Endothelial cell of umbilical vein (primary cell): ENCODE data around the gene ZPR1. TPM values are rescaled to one million over a fixed set of nuclear protein-coding genes. Genes with fewer than 3 reads are reported as not detected.

Experiments
- BruUV-seq: library from RNA; stranded (reverse); fragments of 400-500 nt; replicated peaks from 2 replicates; lab custom pipeline; 2021; lab: Mats Ljungman, UMichigan
- CTCF ChIA-PET: fragments of 300-600, 350-600 bp; sonication (Branson Sonifier 250); formaldehyde crosslinking; loops from one replicate; lab custom pipeline; 2021; ENCODE audit warnings: antibody characterized with exemption, inconsistent platforms; lab: Charles Lee
- POLR2A ChIA-PET: fragments of 300-600, 350-600 bp; sonication (Branson Sonifier 250); formaldehyde crosslinking; loops from one replicate; lab custom pipeline; 2021; ENCODE audit warnings: antibody characterized with exemption, inconsistent platforms; lab: Charles Lee
- DNase-seq: peaks from one replicate; pipeline ENCODE4 v3.0.0-alpha.2; 2011; ENCODE audit warnings: low read depth, low spot score
- FAIRE-seq: peaks from 2 replicates; lab custom pipeline; 2011; peaks lifted over from hg19 to GRCh38; lab: Jason Lieb, UNC
- H2AFZ ChIP-seq: 2 replicates; pipeline ENCODE4 v1.6.0; 2012; ENCODE audit warnings: low read depth, low read length, control low read depth, inconsistent platforms
- H3K27ac ChIP-seq: 2 replicates; pipeline ENCODE4 v1.5.1; 2011; ENCODE audit warnings: low read depth, mild to moderate bottlenecking, control low read depth, low read length, moderate library complexity; ENCODE audit not compliant: insufficient read depth
- H3K27me3 ChIP-seq, 2 experiments: 2 replicates each; pipeline versions ENCODE4 v1.6.0 to v1.6.1; 2011; ENCODE audit warnings: low read length in 2 of 2, mixed read lengths in 1 of 2; ENCODE audit not compliant: control insufficient read depth in 2 of 2, insufficient read depth in 2 of 2
- H3K36me3 ChIP-seq, 2 experiments: 2 replicates in 1 of 2; 3 replicates in 1 of 2; pipeline ENCODE4 v1.5.1; 2011; ENCODE audit warnings: low read length in 2 of 2, mild to moderate bottlenecking in 1 of 2, moderate library complexity in 1 of 2; ENCODE audit not compliant: control insufficient read depth in 2 of 2, insufficient read depth in 2 of 2; ENCODE audit errors: extremely low read depth in 1 of 2
- H3K4me1 ChIP-seq: 3 replicates; pipeline ENCODE4 v1.5.1; 2011; ENCODE audit warnings: mild to moderate bottlenecking, low read length; ENCODE audit not compliant: control insufficient read depth, insufficient read depth; ENCODE audit errors: extremely low read depth
- H3K4me2 ChIP-seq: 2 replicates; pipeline ENCODE4 v1.6.1; 2011; ENCODE audit warnings: low read length, control low read depth, mixed read lengths; ENCODE audit not compliant: insufficient read depth
- H3K4me3 ChIP-seq, 3 experiments: fragments of 200-600 bp in 1 of 3; sonication (generic), shearing (Covaris generic) in 1 of 3; replicated peaks in 1 of 3; 2 replicates each; pipeline ENCODE4 v1.5.1; 2011 to 2016; ENCODE audit warnings: control low read depth in 3 of 3, low read length in 3 of 3, mild to moderate bottlenecking in 2 of 3, inconsistent platforms in 1 of 3, low read depth in 1 of 3, moderate library complexity in 1 of 3; ENCODE audit not compliant: insufficient read depth in 1 of 3
- H3K79me2 ChIP-seq: 2 replicates; pipeline ENCODE4 v1.6.0; 2012; ENCODE audit warnings: low read length, inconsistent platforms; ENCODE audit not compliant: control insufficient read depth, insufficient read depth
- H3K9ac ChIP-seq: replicated peaks from 2 replicates; pipeline ENCODE3; 2011; ENCODE audit warnings: low read length, control low read depth; ENCODE audit not compliant: insufficient read depth; ENCODE audit errors: extremely low read depth
- H3K9me1 ChIP-seq: replicated peaks from 3 replicates; pipeline ENCODE4 v1.6.0; 2011; ENCODE audit warnings: mild to moderate bottlenecking, low read length; ENCODE audit not compliant: control insufficient read depth, insufficient read depth; ENCODE audit errors: extremely low read depth
- H3K9me3 ChIP-seq: replicated peaks from 2 replicates; pipeline ENCODE4 v1.5.1; 2012; ENCODE audit warnings: low read length, inconsistent platforms; ENCODE audit not compliant: control insufficient read depth, insufficient read depth
- H4K20me1 ChIP-seq: replicated peaks from 2 replicates; pipeline ENCODE3; 2011; ENCODE audit warnings: mild to moderate bottlenecking, low read length; ENCODE audit not compliant: control insufficient read depth, insufficient read depth; ENCODE audit errors: extremely low read depth
- CTCF ChIP-seq, 2 donors: IDR thresholded peaks; 1 replicate in 1 of 2; 2 replicates in 1 of 2; pipeline ENCODE4 v1.5.1; 2011; ENCODE audit warnings: low read length in 2 of 2, mild to moderate bottlenecking in 2 of 2, moderate library complexity in 2 of 2, control low read depth in 1 of 2, inconsistent platforms in 1 of 2, low read depth in 1 of 2; ENCODE audit not compliant: insufficient read depth in 1 of 2; ENCODE audit errors: extremely low read depth in 1 of 2
- EZH2 ChIP-seq: IDR thresholded peaks from 2 replicates; pipeline ENCODE4 v1.6.1; 2012; ENCODE audit warnings: borderline replicate concordance, low read depth, mild to moderate bottlenecking, moderate library complexity, low read length, inconsistent platforms; ENCODE audit not compliant: severe bottlenecking
- FOS ChIP-seq: IDR thresholded peaks from 2 replicates; pipeline ENCODE4 v1.6.1; 2011; ENCODE audit warnings: mild to moderate bottlenecking, low read length, moderate library complexity, borderline replicate concordance; ENCODE audit not compliant: insufficient read depth
- GATA2 ChIP-seq: IDR thresholded peaks from 2 replicates; pipeline ENCODE4 v1.7.0; 2011; ENCODE audit warnings: low read depth, mild to moderate bottlenecking, moderate library complexity, mixed read lengths, low read length; ENCODE audit not compliant: insufficient read length, insufficient read depth
- JUN ChIP-seq: IDR thresholded peaks from 2 replicates; pipeline ENCODE4 v1.6.1; 2011; ENCODE audit warnings: borderline replicate concordance, low read depth; ENCODE audit not compliant: insufficient read length, insufficient read depth
- MAX ChIP-seq: IDR thresholded peaks from 2 replicates; pipeline ENCODE4 v1.6.1; 2011; ENCODE audit not compliant: insufficient read depth, insufficient read length
- MYC ChIP-seq: IDR thresholded peaks from one replicate; pipeline ENCODE4 v1.6.1; 2011; ENCODE audit warnings: mild to moderate bottlenecking, low read depth, low read length
- POLR2A ChIP-seq: IDR thresholded peaks from 2 replicates; pipeline ENCODE4 v1.6.1; 2012; ENCODE audit warnings: low read depth, mild to moderate bottlenecking, control low read depth, low read length
- POLR2AphosphoS5 ChIP-seq: IDR thresholded peaks from 2 replicates; pipeline ENCODE4 v1.6.1; 2012; ENCODE audit warnings: low read depth, mild to moderate bottlenecking, control low read depth, low read length, moderate library complexity; ENCODE audit not compliant: insufficient read depth
- dilution Hi-C: fragments of 300-500 bp; cut with MboI; formaldehyde crosslinking; loops from one replicate; pipeline ENCODE4 v1.15.0; 2019; ENCODE audit warnings: low sequenced_read_pairs; ENCODE audit not compliant: extremely low pct_ligation_motif_present
- intact Hi-C: fragments of 100-400 bp; cut with micrococcal nuclease; formaldehyde crosslinking; loops from one replicate; pipeline ENCODE4 v1.10.0; 2022
- polyA plus RNA-seq, 4 experiments: library from polyadenylated mRNA; depleted of rRNA in 3 of 4; stranded (reverse) in 3 of 4; unstranded in 1 of 4; fragments of >200 nt; gene quantifications; 2 replicates each; pipeline versions ENCODE4 v1.2.1 to v1.2.3, GENCODE V29; 2011 to 2012; ENCODE audit warnings: missing spikeins in 1 of 4
- total RNA-seq: library from RNA; stranded (reverse); gene quantifications from 2 replicates; pipeline ENCODE4 v1.2.3, GENCODE V29; 2021

Gene ZPR1
- total and polyA plus RNA-seq, 2 donors (not counting 3 experiments of a cell fraction or from before 2014, with no cell fraction given), result 22.6 to 54.5 TPM

GRCh38 chr11:116727990-116728389 is 59.8 kb downstream of the ZPR1 start:
- dilution Hi-C loops (no loop called here), intact Hi-C loops (no loop called here)
- Histone ChIP-seq H3K27ac (no peak overlapping the region), H3K36me3 (no peaks in the 10 kb centered on the region), H3K4me2 (no peak overlapping the region), H3K79me2 (no peaks in the 10 kb centered on the region), H3K4me3 (no peak overlapping the region), H2AFZ (no peak overlapping the region), H3K9me3 (no peaks in the 10 kb centered on the region), H4K20me1 (no peaks in the 10 kb centered on the region), H3K27me3 (peaks cover 12 to 15% of the 10 kb centered on the region in 2 experiments), H3K4me1 (no peaks in the 10 kb centered on the region), H3K9ac (no peak overlapping the region), H3K9me1 (no peaks in the 10 kb centered on the region)
- no TSS peak for BruUV-seq
- DNase-seq, result no peak
- TF ChIP-seq MYC (no peak), POLR2A (no peak), GATA2 (no peak), POLR2AphosphoS5 (no peak), JUN (no peak), FOS (no peak)
- ChIA-PET POLR2A (no interaction called here), CTCF (no interaction called here)
- no peak for FAIRE-seq

GRCh38 chr11:116725434-116726221 is 62.2 kb downstream of the ZPR1 start:
- dilution Hi-C loops, result no loop called here

More at GRCh38 chr11:116725434-116726221, 62.2 kb downstream of the ZPR1 start:
- peaks cover 5 to 6% of the 10 kb centered on the region in 2 experiments for H3K27me3 ChIP-seq
- H4K20me1 ChIP-seq, result no peaks in the 10 kb centered on the region
- DNase-seq (no peak), FAIRE-seq (no peak)
- H3K36me3 ChIP-seq, result no peaks in the 10 kb centered on the region
- POLR2A ChIA-PET, result no interaction called here
- no TSS peak for BruUV-seq
- H3K4me1 ChIP-seq, result no peaks in the 10 kb centered on the region
- no peak overlapping the region for H3K27ac ChIP-seq
- no peaks in the 10 kb centered on the region for H3K79me2 ChIP-seq
- H3K4me3 ChIP-seq, result no peak overlapping the region
- CTCF ChIA-PET, result no interaction called here
- intact Hi-C loops, result no loop called here
- TF ChIP-seq POLR2AphosphoS5, result no peak
- TF ChIP-seq GATA2, result no peak
- TF ChIP-seq JUN, result no peak
- TF ChIP-seq FOS, result no peak
- no peak for TF ChIP-seq POLR2A
- TF ChIP-seq CTCF (IDR thresholded peaks at IDR 0.05; ENCODE audit: extremely low read depth in 1 of 2, insufficient read depth in 1 of 2, low read depth in 1 of 2, low read length in 2 of 2), result no peak
- TF ChIP-seq EZH2, result no peak
- no peak for TF ChIP-seq MAX
- no peak for TF ChIP-seq MYC
- H2AFZ ChIP-seq, result no peak overlapping the region
- no peaks in the 10 kb centered on the region for H3K9me3 ChIP-seq
- no peaks in the 10 kb centered on the region for H3K9me1 ChIP-seq
- H3K4me2 ChIP-seq, result no peak overlapping the region
- no peak overlapping the region for H3K9ac ChIP-seq
